Transverse colon (tissue), 4 donors: ENCODE results near the gene NHS. TPM values are rescaled to one million over a fixed set of nuclear protein-coding genes. Genes with fewer than 3 reads are reported as not detected.

ENCODE experiments used
- DNase-seq: peaks from one replicate; pipeline ENCODE4 v3.0.0-alpha.2; 2019
- H3K27ac ChIP-seq, 4 donors: fragments of 200-600 bp; sonication (generic); 2 replicates each; pipeline ENCODE4 v1.5.1; 2016 to 2018; ENCODE audit warnings: inconsistent platforms in 4 of 4
- H3K27me3 ChIP-seq: fragments of 200-600 bp; sonication (generic); 2 replicates; pipeline ENCODE4 v1.5.1; 2017; ENCODE audit warnings: inconsistent platforms
- H3K36me3 ChIP-seq, 4 donors: fragments of 200-600 bp; sonication (generic); 2 replicates each; pipeline ENCODE4 v1.5.1; 2017 to 2019; ENCODE audit warnings: inconsistent platforms in 4 of 4
- H3K4me1 ChIP-seq, 4 donors: fragments of 200-600 bp; sonication (generic); 2 replicates each; pipeline ENCODE4 v1.5.1; 2017 to 2020; ENCODE audit warnings: inconsistent platforms in 4 of 4
- H3K4me3 ChIP-seq, 4 donors: fragments of 200-600 bp; sonication (generic); 1 replicate in 1 of 4; 2 replicates in 3 of 4; pipeline versions ENCODE4 v1.5.1 to v1.6.1; 2017 to 2019; ENCODE audit warnings: inconsistent platforms in 4 of 4
- H3K9me3 ChIP-seq, 2 donors: fragments of 200-600 bp; sonication (generic); 2 replicates each; pipeline ENCODE4 v1.5.1; 2017 to 2019; ENCODE audit warnings: inconsistent platforms in 2 of 2
- CTCF ChIP-seq, 5 experiments: fragments of 200-600 bp in 3 of 5; fragments of 450-650 bp in 2 of 5; sonication (generic) in 3 of 5; IDR thresholded peaks; 1 replicate in 2 of 5; 2 replicates in 3 of 5; pipeline ENCODE4 v1.5.1; 2016 to 2017; ENCODE audit warnings: antibody characterized with exemption in 5 of 5, inconsistent platforms in 3 of 5, mild to moderate bottlenecking in 2 of 5, moderate library complexity in 1 of 5
- EP300 ChIP-seq: sonication (generic); formaldehyde crosslinking; IDR thresholded peaks from one replicate; pipeline ENCODE4 v1.6.1; 2017; ENCODE audit warnings: antibody characterized with exemption, low read depth
- POLR2A ChIP-seq: fragments of 450-650 bp; IDR thresholded peaks from one replicate; pipeline ENCODE4 v1.6.1; 2016; ENCODE audit warnings: antibody characterized with exemption, mild to moderate bottlenecking, moderate library complexity
- POLR2AphosphoS5 ChIP-seq, 3 donors: sonication (generic); formaldehyde crosslinking; IDR thresholded peaks; one replicate each; pipeline ENCODE4 v1.6.1; 2016; ENCODE audit warnings: antibody characterized with exemption in 3 of 3
- WGBS, 2 donors: methylation state at CpG; one replicate each; pipeline ENCODE4 v1.1.5; 2018; ENCODE audit warnings: low coverage in 1 of 2; 5-methylcytosine and 5-hydroxymethylcytosine counted together
- in situ Hi-C, 4 donors: fragments of 200-750 bp; cut with MboI; loops; one replicate each; pipeline versions ENCODE4 v1.15.0 to v1.15.1; 2017; ENCODE audit warnings: low sequenced_read_pairs in 3 of 4, low pct_ligation_motif_present in 1 of 4, low pct_unique_long_range_greater_than_20kb in 1 of 4
- intact Hi-C: fragments of 100-400 bp; cut with DNase I; formaldehyde crosslinking; loops from one replicate; pipeline ENCODE4 v1.15.1; 2023; ENCODE audit warnings: low total_unique reads
- total RNA-seq, 4 donors: library from RNA; depleted of rRNA; stranded (reverse); fragments of >200 nt; gene quantifications; one replicate each; pipeline ENCODE4 v1.1.0, GENCODE V29; 2016

Gene NHS
- total RNA-seq, 4 donors from 2014 or later: 1.2 to 10.7 (median 5.0) TPM

DNA sequence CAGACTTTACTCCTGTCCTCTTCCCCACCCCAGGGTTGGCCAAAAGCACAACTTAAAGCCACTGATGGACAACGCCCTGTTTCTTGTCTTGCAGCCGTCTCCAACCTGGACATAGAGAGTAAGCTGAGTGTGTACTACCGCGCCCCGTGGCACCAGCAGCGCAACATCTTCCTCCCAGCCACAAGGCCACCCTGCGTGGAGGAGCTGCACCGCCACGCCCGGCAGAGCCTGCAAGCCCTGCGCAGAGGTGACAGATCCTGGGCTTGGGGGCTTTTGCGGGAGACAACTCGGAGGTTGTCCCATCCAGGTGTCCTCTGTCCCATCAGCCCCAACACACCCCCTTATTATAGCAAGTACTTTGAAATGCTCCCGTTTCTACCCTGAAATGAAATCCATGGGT, 312.6 kb downstream of the NHS start:
- in situ Hi-C loops (loop anchor here (5.0 to 25.0 kb wide), 3 partner anchors 440 to 450 kb away; no protein-coding TSS in a partner anchor), intact Hi-C loops (loop anchor here (10.0 kb wide), 1 partner anchor 313 kb away; the partner anchor contains the start of gene NHS)
- Histone ChIP-seq H3K36me3 (no peaks in the 10 kb centered on the region), H3K4me1 (peaks cover 0 to 3% (median 0%) of the 10 kb centered on the region in 4 donors), H3K27me3 (no peaks in the 10 kb centered on the region), H3K9me3 (no peaks in the 10 kb centered on the region), H3K27ac (no peak overlapping the region), H3K4me3 (no peak overlapping the region)
- DNase-seq: no peak
- 95% methylated on average over 14 of the region's 14 CpGs; no CpG with 5 or more reads in 1 of the 2 donors for WGBS, 2 donors
- TF ChIP-seq POLR2AphosphoS5 (IDR thresholded peaks at IDR 0.05) (no peak), POLR2A (no peak), EP300 (no peak), CTCF (IDR thresholded peaks at IDR 0.05) (no peak)

DNA sequence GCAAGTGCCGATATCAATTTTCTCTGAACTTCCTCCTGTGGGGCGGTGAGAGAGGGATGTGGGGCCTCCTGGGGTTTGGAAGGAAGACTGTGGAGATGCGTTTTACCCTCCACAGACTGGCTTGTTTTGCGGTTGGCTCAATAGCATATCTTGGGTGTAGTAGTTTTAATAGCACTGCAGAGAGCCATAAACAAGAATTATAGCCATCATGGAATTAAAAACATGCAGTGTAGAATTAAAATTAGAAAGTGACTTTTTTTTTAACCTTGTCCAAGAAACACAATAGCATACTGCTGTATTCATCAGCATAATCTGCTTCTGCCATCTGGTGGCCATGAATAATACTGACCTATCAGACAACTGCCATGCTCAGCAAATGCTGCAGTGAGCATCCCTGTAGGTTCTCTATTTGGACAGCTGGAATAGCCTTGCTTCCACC, 315.0 kb downstream of the NHS start:
- peak; percentile 52 to 65 (median 62) for TF ChIP-seq CTCF (IDR thresholded peaks at IDR 0.05)
- TF ChIP-seq POLR2A: no peak
- no peak for TF ChIP-seq POLR2AphosphoS5 (IDR thresholded peaks at IDR 0.05)
- WGBS, 2 donors: 37% methylated on average over 4 of the region's 4 CpGs; no CpG with 5 or more reads in 1 of the 2 donors
- DNase-seq: peak; percentile 41
- Histone ChIP-seq H3K9me3 (no peaks in the 10 kb centered on the region), H3K4me3 (no peak overlapping the region), H3K27me3 (no peaks in the 10 kb centered on the region), H3K27ac (peak overlapping the region in 1 of 4 donors; percentile 37), H3K36me3 (no peaks in the 10 kb centered on the region), H3K4me1 (peaks cover 0 to 3% (median 0%) of the 10 kb centered on the region in 4 donors)
- intact Hi-C loops (loop anchor here (5.0 to 10.0 kb wide), 2 partner anchors 315 to 448 kb away; partner anchors contain the start of gene NHS), in situ Hi-C loops (loop anchor here (5.0 to 25.0 kb wide), 3 partner anchors 443 to 453 kb away; no protein-coding TSS in a partner anchor)

DNA sequence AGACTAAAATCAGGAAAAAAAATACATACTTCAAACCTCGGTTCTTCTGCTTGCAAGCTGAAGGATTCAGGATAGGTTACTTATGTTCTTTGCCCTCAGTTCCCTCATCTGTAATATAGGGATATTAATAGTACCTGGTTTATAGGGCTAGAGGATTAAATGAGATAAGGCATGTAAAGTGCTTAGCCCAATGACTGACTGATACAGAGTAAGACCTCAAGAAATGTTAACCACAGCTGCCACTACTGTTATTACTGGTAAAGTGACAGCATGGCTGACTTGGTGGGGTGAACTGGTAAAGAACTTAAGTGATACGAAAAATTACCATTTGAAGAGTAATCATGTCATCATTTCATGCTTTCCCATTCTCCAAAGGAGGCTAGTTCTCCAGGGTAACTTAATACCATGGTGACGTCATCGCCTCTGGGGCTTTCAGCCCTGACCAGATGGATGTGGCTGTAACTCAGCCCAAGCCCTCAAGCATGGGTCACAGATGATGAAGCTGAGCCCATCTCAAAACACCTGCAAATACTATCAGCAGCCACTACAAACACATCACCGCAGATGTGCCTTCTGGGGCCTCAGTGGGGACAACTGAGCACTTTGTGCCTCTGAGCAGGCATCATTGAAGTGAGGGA, 317.8 kb downstream of the NHS start:
- peaks cover 0 to 3% (median 0%) of the 10 kb centered on the region in 4 donors for H3K4me1 ChIP-seq
- in situ Hi-C loops (loop anchor here in 1 of 4 donors (25.0 kb wide), 1 partner anchor 456 kb away; no protein-coding TSS in a partner anchor), intact Hi-C loops (loop anchor here (5.0 kb wide), 1 partner anchor 451 kb away; no protein-coding TSS in a partner anchor)
- H3K27me3 ChIP-seq: no peaks in the 10 kb centered on the region
- H3K27ac ChIP-seq: no peak overlapping the region
- no peak overlapping the region for H3K4me3 ChIP-seq
- H3K36me3 ChIP-seq: no peaks in the 10 kb centered on the region
- no peaks in the 10 kb centered on the region for H3K9me3 ChIP-seq
- no peak for TF ChIP-seq CTCF (IDR thresholded peaks at IDR 0.05)
- no peak for TF ChIP-seq POLR2A
- no peak for TF ChIP-seq EP300
- TF ChIP-seq POLR2AphosphoS5 (IDR thresholded peaks at IDR 0.05): no peak
- no peak for DNase-seq
- WGBS, 2 donors: 76% methylated on average over 5 of the region's 5 CpGs; no CpG with 5 or more reads in 1 of the 2 donors

GRCh38 chrX:17697191-17697590, 322.2 kb downstream of the NHS start:
- Histone ChIP-seq H3K9me3 (no peaks in the 10 kb centered on the region), H3K27me3 (no peaks in the 10 kb centered on the region), H3K27ac (no peak overlapping the region), H3K4me1 (no peaks in the 10 kb centered on the region), H3K4me3 (no peak overlapping the region), H3K36me3 (no peaks in the 10 kb centered on the region)
- intact Hi-C loops (no loop called here), in situ Hi-C loops (loop anchor here in 1 of 4 donors (25.0 kb wide), 1 partner anchor 460 kb away; no protein-coding TSS in a partner anchor)
- DNase-seq: no peak
- TF ChIP-seq CTCF (IDR thresholded peaks at IDR 0.05) (no peak), POLR2AphosphoS5 (IDR thresholded peaks at IDR 0.05) (no peak), EP300 (no peak), POLR2A (no peak)
- 83% methylated on average over 1 of the region's 1 CpG; no CpG with 5 or more reads in 1 of the 2 donors for WGBS, 2 donors
